GDM1 (cell line): ENCODE data around the gene FAM118A.
"Not testable (repeated sequence)": the region's sequence is repeated elsewhere in the genome, so short reads cannot be mapped to it uniquely, and the experiment has no call there.

Experiments
- DNase-seq: peaks from one replicate; lab custom pipeline; 2025; lab: John Stamatoyannopoulos, UW

The FAM118A gene

DNA sequence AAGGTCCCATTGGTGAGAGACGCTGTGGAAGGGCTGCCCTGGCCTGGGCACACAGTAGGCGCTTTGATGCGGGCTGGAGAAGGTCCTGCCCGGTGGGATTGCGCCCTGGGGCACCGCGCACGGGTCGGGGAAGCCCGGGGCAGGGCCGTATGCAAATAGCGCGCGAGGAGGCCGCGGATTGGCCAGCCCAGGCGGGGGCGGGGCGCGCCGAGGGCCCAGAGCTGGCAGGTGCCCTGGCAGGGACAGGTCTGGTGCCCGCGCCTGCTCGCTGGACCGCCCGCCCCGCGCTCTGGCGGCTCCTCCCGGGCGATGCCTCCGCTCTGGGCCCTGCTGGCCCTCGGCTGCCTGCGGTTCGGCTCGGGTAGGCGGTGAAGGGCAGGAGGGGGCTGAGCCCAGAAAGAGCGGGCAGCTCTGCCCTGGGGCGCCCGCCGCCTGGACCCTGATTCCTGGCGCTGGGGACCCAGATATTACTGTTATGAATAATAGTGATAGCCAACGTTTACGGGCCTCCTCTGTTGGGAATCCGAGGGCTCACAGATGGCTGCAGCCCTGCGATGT lies 24.9 kb upstream of the FAM118A start, which contains the start of gene UPK3A:
Gene UPK3A (plus strand): TSS at position 245 of the 558 bp plus-strand sequence. CDS start 65 bp downstream, at position 310.
- no peak for DNase-seq

DNA sequence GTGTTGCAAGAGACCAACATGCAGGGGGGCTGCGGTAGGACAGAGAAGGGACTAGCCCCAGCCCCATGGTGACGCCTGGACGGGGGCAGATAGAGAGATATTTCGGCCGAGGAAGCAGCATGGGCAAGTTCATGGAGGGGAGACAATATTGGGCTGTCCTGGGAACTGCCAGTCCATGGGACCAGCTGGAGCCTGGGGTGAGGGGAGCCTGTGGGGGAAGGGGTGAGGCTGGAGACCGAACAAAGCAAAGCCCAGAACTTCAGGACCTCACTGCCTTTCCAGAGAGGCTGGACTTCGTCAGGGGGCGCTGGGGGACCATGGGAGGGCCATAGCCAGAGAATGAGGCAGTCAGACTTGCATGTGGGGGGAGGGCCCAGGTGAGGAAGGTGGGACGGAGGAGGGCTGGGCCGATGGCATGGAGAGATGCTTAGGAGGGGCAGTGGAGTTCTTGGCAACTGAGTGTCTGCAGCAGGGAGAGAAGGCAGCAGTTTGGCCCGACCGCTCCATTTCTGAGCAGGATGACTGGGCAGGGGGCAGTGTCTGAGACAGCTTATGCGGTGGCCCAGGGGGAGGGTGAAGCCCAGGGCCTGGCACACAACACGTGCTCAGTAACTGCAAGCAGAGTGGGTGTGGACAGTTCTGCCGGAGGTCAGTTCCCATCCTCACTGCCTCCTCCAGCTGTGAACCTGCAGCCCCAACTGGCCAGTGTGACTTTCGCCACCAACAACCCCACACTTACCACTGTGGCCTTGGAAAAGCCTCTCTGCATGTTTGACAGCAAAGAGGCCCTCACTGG lies 24.3 kb upstream of the FAM118A start:
- DNase-seq, result no peak

DNA sequence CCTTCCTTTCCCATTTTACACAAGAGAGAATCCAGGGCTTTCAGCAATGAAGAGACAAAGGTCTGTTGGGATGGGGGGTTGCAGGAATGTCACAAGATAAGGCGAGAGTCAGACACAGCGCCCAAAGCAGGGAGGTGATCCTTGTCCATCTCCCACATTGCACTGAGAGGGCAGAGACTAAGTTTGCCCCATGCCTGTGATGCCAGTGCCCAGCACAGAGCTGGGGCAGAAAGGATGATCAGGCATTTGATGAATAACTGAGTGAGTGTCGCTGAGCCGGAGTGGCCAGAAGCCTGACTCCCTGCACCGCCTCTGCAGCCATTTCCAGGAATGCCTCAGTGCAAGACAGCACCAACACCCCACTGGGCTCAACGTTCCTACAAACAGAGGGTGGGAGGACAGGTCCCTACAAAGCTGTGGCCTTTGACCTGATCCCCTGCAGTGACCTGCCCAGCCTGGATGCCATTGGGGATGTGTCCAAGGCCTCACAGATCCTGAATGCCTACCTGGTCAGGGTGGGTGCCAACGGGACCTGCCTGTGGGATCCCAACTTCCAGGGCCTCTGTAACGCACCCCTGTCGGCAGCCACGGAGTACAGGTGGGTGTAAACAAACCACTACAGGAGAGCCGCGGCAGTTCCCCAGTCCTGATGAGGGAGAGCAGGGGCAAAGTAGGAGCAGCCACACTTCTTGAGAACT lies 22.7 kb upstream of the FAM118A start:
- no peak for DNase-seq

DNA sequence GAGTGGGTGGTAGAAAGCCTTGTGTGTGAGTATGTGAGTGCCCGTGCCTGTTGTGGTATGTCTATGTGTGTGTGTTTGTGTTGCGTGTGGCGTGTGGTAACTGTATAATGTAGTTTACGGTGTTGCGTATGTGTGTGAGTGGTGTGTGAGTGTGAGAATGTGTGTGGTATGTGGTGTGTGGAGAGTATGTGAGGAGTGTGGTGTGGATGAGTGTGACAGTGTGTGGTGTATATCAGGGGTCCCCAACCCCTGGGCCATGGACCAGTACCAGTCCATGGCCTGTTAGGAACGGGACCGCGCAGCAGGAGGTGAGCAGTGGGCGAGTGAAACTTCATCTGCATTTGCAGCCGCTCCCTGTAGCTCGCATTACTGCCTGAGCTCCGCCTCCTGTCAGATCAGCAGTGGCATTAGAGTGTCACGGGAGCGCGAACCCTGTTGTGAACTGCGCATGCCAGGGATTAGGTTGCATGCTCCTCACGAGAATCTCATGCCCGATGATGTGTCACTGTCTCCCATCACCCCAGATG lies 19.3 kb upstream of the FAM118A start:
- no peak for DNase-seq

DNA sequence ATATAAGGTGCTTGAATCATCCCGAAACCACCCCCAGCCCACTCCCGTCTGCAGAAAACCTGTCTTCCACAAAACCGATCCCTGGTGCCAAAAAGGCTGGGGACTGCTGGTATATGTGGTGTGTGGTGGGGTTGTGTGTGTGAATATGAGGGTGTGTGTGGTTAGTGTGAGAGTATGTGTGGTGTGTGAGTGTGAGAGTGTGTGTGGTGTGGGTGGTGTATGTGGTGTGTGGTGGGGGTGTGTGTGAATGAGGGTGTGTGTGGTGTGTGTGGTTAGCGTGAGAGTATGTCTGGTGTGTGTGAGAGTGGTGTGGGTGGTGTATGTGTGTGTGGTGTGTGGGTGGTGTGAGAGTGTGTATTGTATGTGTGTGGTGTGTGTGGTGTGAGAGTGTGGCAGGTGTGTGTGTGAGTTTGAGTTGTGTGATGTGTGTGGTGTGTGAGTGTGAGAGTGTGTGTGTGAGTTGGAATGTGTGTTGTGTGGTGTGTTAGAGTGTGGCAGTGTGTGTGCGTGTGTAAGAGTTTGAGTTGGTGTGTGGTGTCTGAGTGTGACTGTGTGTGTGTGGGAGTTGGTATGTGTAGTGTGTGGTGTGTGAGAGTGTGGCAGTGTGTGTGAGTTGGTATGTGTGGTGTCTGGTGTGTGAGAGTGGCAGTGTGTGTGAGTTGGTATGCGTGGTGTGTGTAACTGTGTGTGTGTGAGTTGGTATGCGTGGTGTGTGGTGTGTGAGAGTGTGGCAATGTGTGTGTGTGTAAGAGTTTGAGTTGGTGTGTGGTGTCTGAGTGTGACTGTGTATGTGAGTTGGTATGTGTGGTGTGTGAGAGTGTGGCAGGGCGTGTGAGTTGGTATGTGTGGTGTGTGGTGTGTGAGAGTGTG lies 18.4 kb upstream of the FAM118A start:
- DNase-seq, result no peak

DNA sequence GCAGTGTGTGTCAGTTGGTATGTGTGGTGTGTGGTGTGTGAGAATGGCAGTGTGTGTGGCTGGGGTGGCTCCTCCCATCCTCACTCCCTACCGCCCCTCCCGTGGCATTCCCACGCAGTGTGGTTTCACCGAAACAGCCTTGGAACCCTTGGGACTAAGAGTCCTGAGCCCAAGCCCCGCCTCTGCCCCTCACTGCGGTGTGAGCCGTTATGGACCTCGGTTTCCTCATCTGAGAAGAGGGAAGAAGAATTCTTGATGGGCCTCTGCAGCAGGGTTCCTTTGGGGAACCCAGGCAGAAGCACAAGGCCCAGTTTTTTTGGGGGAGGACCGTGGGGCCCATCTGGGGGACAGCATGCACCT lies 17.8 kb upstream of the FAM118A start:
- DNase-seq, result no peak

DNA sequence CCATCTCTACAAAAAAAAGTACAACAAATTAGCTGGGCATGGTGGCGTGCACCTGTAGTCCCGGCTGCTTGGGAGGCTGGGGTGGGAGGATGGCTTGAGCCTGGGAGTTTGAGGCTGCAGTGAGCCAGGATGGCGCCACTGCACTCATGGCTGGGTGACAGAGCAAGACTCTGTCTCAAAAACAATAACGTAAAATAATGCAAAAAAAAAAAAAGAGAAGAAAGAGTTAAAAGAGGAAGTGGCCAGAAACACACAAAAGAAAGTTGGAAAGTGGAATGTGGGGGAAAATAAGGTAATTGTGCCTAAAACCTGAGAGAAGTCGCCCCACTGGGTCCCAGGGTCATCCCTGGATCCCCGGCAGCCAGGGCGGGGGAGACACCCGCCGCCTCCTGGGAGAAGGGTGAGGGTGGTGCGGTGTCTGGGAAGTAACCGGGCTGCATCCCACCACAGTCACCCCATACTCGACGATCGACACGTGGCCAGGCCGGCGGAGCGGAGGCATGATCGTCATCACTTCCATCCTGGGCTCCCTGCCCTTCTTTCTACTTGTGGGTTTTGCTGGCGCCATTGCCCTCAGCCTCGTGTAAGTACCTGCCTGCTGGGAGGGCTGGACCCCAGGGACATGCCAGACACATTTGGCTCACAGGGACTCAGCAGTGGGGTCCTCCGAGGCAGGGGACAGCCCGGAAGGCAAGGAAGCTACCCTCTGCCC lies 16.8 kb upstream of the FAM118A start:
- DNase-seq, result no peak

DNA sequence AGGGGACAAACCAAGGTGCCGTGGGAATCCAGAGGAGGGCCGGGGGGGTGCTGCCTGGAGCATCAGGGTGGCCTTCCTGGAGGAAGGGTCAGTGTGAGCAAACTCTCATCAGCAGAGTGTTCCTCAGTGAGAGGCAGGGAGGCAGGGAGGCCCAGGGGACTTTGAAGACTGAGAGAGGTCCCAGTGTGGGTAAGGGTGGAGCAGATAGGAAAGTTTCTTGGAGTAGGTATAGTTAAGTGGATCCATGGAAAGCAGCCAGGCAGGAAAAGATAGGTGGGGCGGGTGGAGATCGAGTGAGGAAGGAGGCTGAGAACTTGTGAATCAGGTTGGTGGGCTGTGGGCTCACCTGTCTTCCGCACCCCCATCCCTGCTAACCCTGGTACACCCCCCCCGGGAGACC lies 15.7 kb upstream of the FAM118A start:
- DNase-seq, result no peak

DNA sequence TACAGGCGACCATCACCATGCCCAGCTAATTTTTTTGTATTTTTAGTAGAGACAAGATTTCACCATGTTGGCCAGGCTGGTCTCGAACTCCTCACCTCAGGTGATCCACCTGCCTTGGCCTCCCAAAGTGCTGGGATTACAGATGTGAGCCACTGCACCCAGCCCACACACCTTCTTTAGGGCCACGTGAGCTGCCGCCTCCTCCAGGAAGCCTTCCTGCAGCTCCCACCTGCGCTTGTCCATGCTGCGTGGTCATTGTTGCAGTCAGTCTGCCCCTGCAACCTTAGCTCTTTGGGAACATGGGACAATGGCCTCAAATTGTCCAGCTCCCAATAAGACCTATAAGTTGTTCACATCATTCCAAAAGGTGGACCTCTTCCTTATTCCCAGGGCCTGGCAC lies 14.7 kb upstream of the FAM118A start:
- DNase-seq, result not testable (repeated sequence)

DNA sequence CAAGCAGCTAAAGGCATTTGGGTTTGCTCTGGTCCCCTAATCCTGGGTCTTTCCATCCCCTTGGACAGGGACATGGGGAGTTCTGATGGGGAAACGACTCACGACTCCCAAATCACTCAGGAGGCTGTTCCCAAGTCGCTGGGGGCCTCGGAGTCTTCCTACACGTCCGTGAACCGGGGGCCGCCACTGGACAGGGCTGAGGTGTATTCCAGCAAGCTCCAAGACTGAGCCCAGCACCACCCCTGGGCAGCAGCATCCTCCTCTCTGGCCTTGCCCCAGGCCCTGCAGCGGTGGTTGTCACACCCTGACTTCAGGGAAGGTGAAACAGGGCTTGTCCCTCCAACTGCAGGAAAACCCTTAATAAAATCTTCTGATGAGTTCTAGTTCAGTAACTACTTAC lies 14.2 kb upstream of the FAM118A start:
- no peak for DNase-seq

DNA sequence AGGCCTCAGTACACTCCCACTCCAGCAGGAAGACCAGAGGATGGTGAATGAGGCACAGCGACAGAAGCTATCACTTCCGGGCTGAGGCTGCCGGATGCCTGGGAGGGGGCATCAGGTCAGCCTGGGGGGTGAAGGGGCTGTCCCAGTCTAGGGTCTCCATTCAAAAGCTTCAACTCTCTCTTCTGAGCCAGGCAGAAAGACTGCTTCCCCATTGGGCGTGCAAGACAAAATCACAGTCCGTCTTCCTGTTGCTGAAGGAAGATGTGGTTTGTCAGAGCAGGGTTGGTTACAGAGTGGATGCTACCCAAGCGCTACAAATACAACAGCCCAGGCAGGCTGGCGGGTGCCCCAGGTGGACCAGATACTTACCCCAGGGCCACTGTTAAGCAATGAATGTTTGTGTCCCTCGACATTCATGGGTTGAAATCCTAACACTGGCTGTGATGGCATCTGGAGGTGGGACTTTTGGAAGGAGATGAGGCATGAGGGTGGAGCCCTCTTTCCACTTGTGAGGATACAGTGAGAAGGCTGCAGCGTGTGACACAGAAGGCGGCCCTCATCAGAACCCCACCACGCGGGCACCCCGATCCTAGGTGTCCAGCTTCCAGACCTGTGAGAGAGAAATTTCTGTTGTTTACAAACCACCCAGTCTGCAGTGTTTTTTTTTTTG lies 13.0 kb upstream of the FAM118A start:
- no peak for DNase-seq

DNA sequence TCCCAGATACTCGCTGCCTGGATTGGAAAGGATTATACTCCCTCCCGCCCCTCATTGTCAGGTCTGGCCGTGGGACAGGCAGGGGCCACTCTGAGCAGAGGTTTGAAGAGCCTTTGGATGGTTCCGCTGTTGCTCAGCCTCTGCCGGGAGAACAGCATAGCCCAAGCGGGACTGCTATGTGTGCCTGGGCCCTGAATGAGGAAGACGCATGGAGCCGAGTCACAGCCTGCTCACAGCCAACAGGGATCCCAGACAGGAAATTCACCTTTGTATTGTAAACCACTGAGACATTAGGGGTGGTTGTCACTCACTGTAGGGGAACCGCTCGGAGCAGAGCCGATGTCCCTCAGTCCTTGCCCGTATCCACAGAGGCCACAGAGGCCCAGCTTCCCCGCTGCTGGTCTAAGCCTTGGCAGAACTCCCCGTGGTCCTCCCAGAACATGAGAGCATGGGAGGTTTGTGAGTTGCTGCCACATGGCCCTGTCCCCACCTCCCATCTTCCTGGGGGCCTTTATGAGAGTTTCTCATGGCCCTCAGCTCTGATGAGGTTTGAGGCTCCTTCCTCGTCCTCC lies 10.7 kb upstream of the FAM118A start:
- DNase-seq, result no peak

DNA sequence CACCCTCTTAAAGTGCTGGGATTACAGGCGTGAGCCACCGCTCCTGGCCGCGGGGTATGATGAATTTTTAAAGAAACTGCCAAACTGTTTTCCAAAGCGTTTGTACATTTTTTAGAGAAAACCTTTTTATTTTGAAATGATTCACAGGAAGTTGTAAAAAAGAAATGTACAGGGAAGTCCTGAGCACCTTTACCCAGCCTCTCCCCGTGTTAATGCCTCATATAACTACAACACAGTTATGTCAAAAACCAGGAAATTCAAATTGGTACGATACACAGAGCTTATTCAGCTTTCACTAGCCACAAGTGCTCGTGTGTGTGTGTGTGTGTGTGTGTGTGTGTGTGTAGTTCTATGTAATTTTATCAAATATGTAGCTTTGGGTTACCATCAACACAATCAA lies 7.0 kb upstream of the FAM118A start:
- DNase-seq, result no peak

DNA sequence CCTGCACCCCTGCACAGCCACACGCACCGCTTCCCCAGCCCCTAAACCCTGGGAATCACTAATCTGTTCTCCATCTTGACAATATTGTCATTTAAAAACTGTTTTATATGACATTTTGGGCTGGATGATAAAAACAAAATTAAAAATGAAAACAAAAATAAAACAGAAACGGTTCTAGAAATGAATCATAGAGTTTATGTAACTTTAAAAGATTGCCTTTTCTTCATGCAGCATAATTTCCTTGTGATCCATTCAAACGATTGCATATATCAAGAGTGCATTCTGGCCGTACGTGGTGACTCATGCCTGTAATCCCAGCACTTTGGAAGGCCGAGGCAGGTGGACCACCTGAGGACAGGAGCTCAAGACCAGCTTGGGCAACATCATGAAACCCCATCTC lies 6.6 kb upstream of the FAM118A start:
- no peak for DNase-seq

DNA sequence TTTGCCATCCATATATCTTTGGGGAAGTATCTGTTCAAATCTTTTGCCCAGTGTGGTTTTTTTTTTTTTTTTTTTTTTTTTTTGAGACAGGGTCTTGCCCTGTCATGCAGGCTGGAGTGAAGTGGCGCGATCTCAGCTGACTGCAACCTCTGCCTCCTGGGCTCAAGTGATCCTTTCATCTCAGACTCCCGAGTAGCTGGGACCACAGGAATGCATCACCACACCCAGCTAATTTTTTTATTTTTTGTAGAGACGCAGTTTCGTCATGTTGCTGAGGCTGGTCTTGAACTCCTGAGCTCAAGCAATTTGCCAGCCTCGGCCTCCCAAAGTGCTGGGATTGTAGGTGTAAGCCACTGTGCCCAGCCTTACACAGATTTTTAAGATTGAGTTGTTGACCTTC lies 4.8 kb upstream of the FAM118A start:
- DNase-seq, result no peak

DNA sequence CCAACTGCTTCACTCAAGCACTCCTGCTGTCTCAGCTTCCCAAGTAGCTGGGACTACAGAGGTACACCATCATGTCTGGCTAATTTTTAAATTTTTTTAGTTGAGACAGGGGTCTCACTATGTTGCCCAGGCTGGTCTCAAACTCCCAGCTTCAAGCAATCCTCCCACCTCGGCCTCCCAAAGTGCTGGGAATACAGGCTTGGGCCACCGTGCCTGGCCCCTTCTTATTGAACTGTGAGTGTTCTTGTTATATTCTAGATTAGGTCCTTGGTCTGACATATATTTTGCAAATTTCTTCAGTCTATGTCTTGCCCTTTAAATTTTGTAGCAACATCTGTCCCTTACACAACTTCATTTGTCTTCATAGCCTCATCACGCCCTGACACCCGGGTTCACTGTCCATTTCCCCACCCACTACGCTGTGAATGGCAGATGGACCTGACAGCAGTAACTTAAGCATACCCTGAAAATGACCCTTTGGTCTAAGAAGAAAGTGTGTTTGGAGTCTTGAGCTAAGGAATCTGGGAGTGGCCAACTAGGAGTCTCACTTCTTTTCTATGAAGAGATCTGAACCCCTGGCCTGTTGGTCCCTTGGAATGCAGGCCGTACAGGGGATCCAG lies 4.2 kb upstream of the FAM118A start:
- DNase-seq, result no peak

DNA sequence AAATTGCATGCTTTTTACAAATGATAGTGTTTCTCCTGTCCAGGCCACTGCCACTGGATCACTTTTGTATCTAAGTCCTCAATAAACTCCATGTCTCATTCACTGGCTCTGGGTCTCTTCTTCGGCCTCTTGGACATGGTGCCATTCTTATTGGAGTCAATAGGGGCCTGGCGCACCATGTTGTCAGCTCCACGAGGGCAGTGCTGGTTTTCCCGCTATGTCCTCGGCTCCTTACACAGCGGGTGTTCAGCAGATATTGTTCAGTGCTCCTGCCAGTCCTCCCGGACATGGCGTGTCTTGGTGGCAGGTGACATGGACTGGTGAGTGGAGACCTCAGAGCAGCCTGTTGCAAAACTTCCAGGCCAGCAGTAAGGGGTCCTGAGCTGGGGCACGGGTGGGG lies 3.6 kb upstream of the FAM118A start:
- DNase-seq, result no peak

DNA sequence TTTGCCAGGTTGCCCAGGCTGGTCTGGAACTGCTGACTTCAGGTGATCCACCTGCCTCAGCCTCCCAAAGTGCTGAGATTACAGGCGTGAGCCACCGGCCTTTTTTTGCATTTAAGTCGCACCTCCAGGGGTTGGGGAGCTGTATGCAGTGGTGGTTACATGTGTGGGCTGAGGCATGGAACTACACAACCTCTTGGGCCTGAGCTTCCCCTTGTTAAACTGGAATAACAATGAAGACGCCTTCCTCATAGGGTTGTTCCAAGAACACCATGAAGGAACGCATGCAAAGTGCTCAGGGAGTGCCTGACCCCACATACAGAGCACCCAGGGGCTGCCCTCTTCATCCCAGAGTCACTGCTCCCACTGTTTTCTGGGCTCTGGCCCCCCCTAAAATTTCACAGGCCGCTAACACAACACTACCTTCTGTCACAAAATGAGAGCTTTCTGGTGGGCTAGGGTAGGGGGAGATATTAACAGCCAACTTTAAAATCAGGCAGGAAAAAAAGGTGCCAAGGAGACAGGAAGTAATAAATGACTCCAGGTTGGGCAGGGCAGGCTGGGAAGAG lies 1.3 kb upstream of the FAM118A start:
- no peak for DNase-seq

DNA sequence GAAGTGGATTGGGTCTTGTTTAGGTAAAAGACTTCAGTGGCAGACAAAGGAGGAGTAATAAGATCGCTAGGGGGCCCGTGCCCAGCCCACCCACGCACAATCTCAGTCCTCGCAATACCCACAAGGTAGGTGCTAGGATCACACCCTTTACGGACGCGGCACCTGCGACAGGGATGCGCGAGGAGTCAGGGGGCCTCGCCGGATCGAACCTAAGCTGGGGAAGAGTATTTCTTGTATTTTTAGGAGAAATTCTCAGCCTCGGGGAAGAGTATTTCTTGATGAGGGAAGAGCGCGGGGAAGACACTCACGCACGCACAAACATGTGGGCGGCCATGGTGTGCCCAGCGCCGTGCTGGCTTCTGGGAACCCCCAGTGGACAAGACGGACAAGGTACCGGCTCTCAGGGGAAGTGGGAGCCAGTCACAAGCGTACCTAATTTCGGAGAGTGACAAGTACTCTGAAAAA lies 745 bp upstream of the FAM118A start:
- DNase-seq, result no peak
